Caco-2 (cell line): ENCODE measurements around the gene CTIF. TPM values are rescaled to one million over a fixed set of nuclear protein-coding genes. Genes with fewer than 3 reads are reported as not detected.

Experiments used
- BruUV-seq: library from RNA; stranded (reverse); fragments of 400-500 nt; replicated peaks from 2 replicates; lab custom pipeline; 2021; lab: Mats Ljungman, UMichigan
- CTCF ChIA-PET: fragments of 300-600 bp; sonication (Branson Sonifier 250); formaldehyde crosslinking; loops from one replicate; lab custom pipeline; 2022; ENCODE audit warnings: antibody characterized with exemption; lab: Charles Lee
- POLR2A ChIA-PET: fragments of 300-600 bp; sonication (Branson Sonifier 250); formaldehyde crosslinking; loops from one replicate; lab custom pipeline; 2022; ENCODE audit warnings: antibody characterized with exemption; lab: Charles Lee
- DNase-seq, 2 experiments: peaks; one replicate each; pipeline versions ENCODE4 v3.0.0 to v3.0.0-alpha.2; 2020 to 2022
- H3K27me3 ChIP-seq: replicated peaks from 2 replicates; pipeline ENCODE4 v1.6.0; 2011; ENCODE audit warnings: low read length; ENCODE audit not compliant: control insufficient read depth, insufficient read depth
- H3K36me3 ChIP-seq: 2 replicates; pipeline ENCODE4 v1.5.1; 2011; ENCODE audit warnings: low read length; ENCODE audit not compliant: control insufficient read depth, insufficient read depth
- H3K4me1 ChIP-seq: fragments of 250-450 bp; sonication (Bioruptor Pico); 2 replicates; pipeline ENCODE4 v1.5.1; 2020; ENCODE audit warnings: mild to moderate bottlenecking
- H3K4me3 ChIP-seq: 2 replicates; pipeline ENCODE4 v1.5.1; 2011; ENCODE audit warnings: low read depth, mild to moderate bottlenecking, control low read depth, low read length
- H3K9me3 ChIP-seq: fragments of 250-450 bp; sonication (Bioruptor Pico); 2 replicates; pipeline ENCODE4 v1.5.1; 2020; ENCODE audit warnings: mild to moderate bottlenecking, moderate library complexity
- H3K27ac Mint-ChIP-seq: one replicate; pipeline ENCODE4 v1.8.0; 2022; ENCODE audit warnings: mixed read lengths; ENCODE audit not compliant: unreplicated experiment
- H3K27me3 Mint-ChIP-seq: one replicate; pipeline ENCODE4 v1.8.0; 2022; ENCODE audit warnings: mixed read lengths; ENCODE audit not compliant: insufficient read depth, unreplicated experiment
- H3K36me3 Mint-ChIP-seq: one replicate; pipeline ENCODE4 v1.8.0; 2022; ENCODE audit warnings: mild to moderate bottlenecking, mixed read lengths; ENCODE audit not compliant: insufficient read depth, unreplicated experiment
- H3K4me1 Mint-ChIP-seq: one replicate; pipeline ENCODE4 v1.8.0; 2022; ENCODE audit warnings: low read depth, mixed read lengths; ENCODE audit not compliant: unreplicated experiment
- H3K4me3 Mint-ChIP-seq: one replicate; pipeline ENCODE4 v1.8.0; 2022; ENCODE audit warnings: mild to moderate bottlenecking, moderate library complexity, mixed read lengths; ENCODE audit not compliant: unreplicated experiment
- H3K9me3 Mint-ChIP-seq: one replicate; pipeline ENCODE4 v1.8.0; 2022; ENCODE audit warnings: mixed read lengths; ENCODE audit not compliant: unreplicated experiment
- intact Hi-C: fragments of 100-400 bp; cut with micrococcal nuclease; formaldehyde crosslinking; loops from one replicate; pipeline ENCODE4 v1.10.0; 2022; ENCODE audit not compliant: unreplicated experiment
- total RNA-seq: library from RNA; stranded (reverse); gene quantifications from 2 replicates; pipeline ENCODE4 v1.2.3, GENCODE V29; 2022
- TF ChIP-seq, protein P1 (sequence below), 2 experiments: fragments of 200-600 bp in 1 of 2; IDR thresholded peaks; 1 replicate in 1 of 2; 2 replicates in 1 of 2; pipeline versions ENCODE4 v1.5.1 to v1.8.0; 2011 to 2022; ENCODE audit warnings: antibody characterized with exemption in 1 of 2, control low read depth in 1 of 2, inconsistent platforms in 1 of 2, low read depth in 1 of 2, low read length in 1 of 2, mild to moderate bottlenecking in 1 of 2, moderate library complexity in 1 of 2; ENCODE audit not compliant: insufficient read depth in 1 of 2, severe bottlenecking in 1 of 2, unreplicated experiment in 1 of 2

Gene CTIF
- total RNA-seq, 1 experiment from 2014 or later, result 19.9 TPM

DNA sequence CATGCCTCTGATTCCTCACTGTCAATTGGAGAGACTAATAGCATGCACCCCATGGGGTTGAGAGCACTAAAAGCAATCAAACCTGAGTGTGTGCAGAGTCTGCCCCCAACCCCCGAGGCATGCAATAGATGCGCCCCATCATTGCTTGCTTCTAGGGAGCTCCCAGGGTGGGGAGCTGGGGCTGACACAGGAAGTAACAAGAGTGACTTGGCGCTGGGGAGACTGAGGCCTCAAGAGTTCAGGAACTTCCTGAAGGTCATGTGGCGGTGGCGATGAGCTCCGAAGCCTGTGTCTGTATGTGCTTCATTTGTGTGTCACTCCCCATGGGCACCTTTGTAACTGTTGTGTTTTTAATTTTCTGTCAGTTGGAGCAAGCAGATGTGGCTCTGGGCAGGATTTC, 61.2 kb downstream of the CTIF start:
- Mint-ChIP-seq H3K36me3 (no peaks in the 10 kb centered on the region), H3K4me3 (no peak overlapping the region), H3K27me3 (no peaks in the 10 kb centered on the region), H3K9me3 (no peaks in the 10 kb centered on the region), H3K27ac (no peak overlapping the region), H3K4me1 (no peaks in the 10 kb centered on the region)
- TF ChIP-seq, protein P1, sequence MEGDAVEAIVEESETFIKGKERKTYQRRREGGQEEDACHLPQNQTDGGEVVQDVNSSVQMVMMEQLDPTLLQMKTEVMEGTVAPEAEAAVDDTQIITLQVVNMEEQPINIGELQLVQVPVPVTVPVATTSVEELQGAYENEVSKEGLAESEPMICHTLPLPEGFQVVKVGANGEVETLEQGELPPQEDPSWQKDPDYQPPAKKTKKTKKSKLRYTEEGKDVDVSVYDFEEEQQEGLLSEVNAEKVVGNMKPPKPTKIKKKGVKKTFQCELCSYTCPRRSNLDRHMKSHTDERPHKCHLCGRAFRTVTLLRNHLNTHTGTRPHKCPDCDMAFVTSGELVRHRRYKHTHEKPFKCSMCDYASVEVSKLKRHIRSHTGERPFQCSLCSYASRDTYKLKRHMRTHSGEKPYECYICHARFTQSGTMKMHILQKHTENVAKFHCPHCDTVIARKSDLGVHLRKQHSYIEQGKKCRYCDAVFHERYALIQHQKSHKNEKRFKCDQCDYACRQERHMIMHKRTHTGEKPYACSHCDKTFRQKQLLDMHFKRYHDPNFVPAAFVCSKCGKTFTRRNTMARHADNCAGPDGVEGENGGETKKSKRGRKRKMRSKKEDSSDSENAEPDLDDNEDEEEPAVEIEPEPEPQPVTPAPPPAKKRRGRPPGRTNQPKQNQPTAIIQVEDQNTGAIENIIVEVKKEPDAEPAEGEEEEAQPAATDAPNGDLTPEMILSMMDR (IDR thresholded peaks at IDR 0.05; ENCODE audit: insufficient read depth in 1 of 2, low read depth in 1 of 2, low read length in 1 of 2, severe bottlenecking in 1 of 2, unreplicated experiment in 1 of 2), result no peak
- no peaks in the 10 kb centered on the region for H3K9me3 ChIP-seq
- H3K27me3 ChIP-seq, result no peaks in the 10 kb centered on the region
- intact Hi-C loops, result no loop called here
- ChIA-PET CTCF (interaction anchor here (1.5 kb wide), 1 partner anchor 124 kb away, joined by 6 read pairs; no protein-coding TSS in a partner anchor), POLR2A (no interaction called here)
- no peaks in the 10 kb centered on the region for H3K4me1 ChIP-seq
- BruUV-seq, result no TSS peak
- H3K4me3 ChIP-seq, result no peak overlapping the region
- DNase-seq, result no peak
- H3K36me3 ChIP-seq, result no peaks in the 10 kb centered on the region

DNA sequence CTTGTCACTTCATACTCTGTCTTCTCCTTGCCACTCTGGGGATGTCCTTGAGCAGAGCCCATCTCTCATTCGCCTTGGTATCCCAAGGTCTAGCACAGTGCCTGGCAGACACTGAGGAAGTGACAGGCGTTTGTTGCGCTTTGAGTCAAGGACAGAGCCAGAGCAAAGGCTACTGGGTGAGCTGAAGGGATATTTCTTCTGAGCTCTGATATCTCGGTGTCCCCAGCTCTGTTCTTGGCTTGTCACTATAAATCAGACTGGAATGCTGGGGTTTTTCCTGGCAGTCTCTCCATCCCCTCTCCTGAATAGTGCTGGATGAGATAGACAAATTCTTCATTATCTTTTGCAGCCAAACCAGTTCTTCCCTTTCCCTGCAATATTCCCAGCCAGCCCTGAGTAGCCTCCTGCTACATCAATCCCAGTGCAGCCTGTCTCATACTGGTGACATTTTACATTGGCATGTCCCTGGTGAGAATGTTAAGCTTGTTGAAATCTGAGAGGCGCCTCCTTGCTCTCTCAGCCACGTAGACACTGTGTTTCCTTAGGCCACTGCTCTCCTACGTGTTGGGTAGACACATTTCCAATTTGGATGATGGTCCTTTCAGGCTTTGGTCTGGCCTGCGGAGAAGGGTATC, 61.7 kb downstream of the CTIF start:
- H3K36me3 ChIP-seq, result no peaks in the 10 kb centered on the region
- no peaks in the 10 kb centered on the region for H3K27me3 Mint-ChIP-seq
- ChIA-PET CTCF (interaction anchor here (1.5 kb wide), 1 partner anchor 125 kb away, joined by 6 read pairs; no protein-coding TSS in a partner anchor), POLR2A (no interaction called here)
- H3K4me3 Mint-ChIP-seq, result no peak overlapping the region
- no peaks in the 10 kb centered on the region for H3K9me3 Mint-ChIP-seq
- no peak for DNase-seq
- no peaks in the 10 kb centered on the region for H3K9me3 ChIP-seq
- no peaks in the 10 kb centered on the region for H3K27me3 ChIP-seq
- no TSS peak for BruUV-seq
- H3K4me3 ChIP-seq, result no peak overlapping the region
- TF ChIP-seq, protein P1 (IDR thresholded peaks at IDR 0.05; ENCODE audit: insufficient read depth in 1 of 2, low read depth in 1 of 2, low read length in 1 of 2, severe bottlenecking in 1 of 2, unreplicated experiment in 1 of 2), result no peak
- no peaks in the 10 kb centered on the region for H3K4me1 ChIP-seq
- intact Hi-C loops, result no loop called here
- H3K36me3 Mint-ChIP-seq, result no peaks in the 10 kb centered on the region
- H3K4me1 Mint-ChIP-seq, result no peaks in the 10 kb centered on the region
- H3K27ac Mint-ChIP-seq, result no peak overlapping the region

DNA sequence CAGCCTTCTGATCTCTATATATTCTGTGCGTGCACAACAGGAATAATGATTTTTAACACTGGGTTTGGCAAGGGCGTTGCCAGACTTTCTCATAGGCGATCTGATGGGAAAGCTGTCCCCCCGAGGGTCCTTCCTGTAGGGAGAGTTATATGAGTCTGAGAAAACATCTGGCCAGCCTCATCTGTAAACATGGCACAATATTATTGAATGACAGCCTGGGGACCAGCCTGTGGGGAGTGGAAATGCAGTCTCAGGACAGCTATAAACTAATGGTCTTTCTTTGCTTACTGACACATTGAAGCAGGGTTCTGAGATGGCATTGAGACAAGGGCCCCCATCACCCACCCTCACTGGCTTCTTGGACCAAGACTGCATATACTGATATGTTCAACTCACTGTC, 62.5 kb downstream of the CTIF start:
- no peak overlapping the region for H3K4me3 ChIP-seq
- H3K36me3 Mint-ChIP-seq, result no peaks in the 10 kb centered on the region
- H3K27me3 Mint-ChIP-seq, result no peaks in the 10 kb centered on the region
- BruUV-seq, result no TSS peak
- TF ChIP-seq, protein P1 (IDR thresholded peaks at IDR 0.05; ENCODE audit: insufficient read depth in 1 of 2, low read depth in 1 of 2, low read length in 1 of 2, severe bottlenecking in 1 of 2, unreplicated experiment in 1 of 2), result no peak
- CTCF ChIA-PET, result interaction anchor here (1.5 kb wide), 1 partner anchor 125 kb away, joined by 6 read pairs; no protein-coding TSS in a partner anchor
- no peaks in the 10 kb centered on the region for H3K36me3 ChIP-seq
- no peaks in the 10 kb centered on the region for H3K4me1 Mint-ChIP-seq
- no peaks in the 10 kb centered on the region for H3K9me3 ChIP-seq
- no peaks in the 10 kb centered on the region for H3K4me1 ChIP-seq
- intact Hi-C loops, result no loop called here
- no peaks in the 10 kb centered on the region for H3K27me3 ChIP-seq
- no peak overlapping the region for H3K27ac Mint-ChIP-seq
- POLR2A ChIA-PET, result no interaction called here
- no peak overlapping the region for H3K4me3 Mint-ChIP-seq
- no peaks in the 10 kb centered on the region for H3K9me3 Mint-ChIP-seq
- no peak for DNase-seq
